ENCODE data around the gene PSMA6. TPM values are rescaled to one million over a fixed set of nuclear protein-coding genes. Genes with fewer than 3 reads are reported as not detected.

Gene PSMA6
- total RNA-seq, 1 experiment from 2014 or later: 307 TPM

DNA sequence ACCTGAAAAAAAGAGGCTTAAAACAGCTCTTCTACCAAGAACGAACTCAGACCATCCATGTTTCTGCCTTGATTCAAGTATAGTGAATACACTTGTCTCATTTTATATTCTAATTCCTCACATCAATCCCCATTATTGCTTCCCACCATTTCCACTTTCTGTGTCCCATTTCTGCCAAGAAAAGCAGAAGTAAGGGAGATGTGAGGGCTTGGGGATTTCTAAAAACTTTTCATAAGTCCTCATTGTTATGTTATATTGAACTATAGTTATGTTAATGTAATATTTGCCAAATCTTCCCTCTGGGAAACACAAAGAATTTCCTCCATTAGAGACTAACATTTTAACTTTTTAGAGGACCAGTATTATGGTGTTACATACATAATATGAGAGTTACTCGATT lies 48.2 kb upstream of the PSMA6 start:
- DNase-seq (no peak), ATAC-seq (no peak)
- H4K20me1 ChIP-seq (ENCODE audit: low read length): no peaks in the 10 kb centered on the region
- no peaks in the 10 kb centered on the region for H3K9me2 ChIP-seq (replicated peaks; ENCODE audit: low read length)
- ChIA-PET POLR2A (ENCODE audit: unreplicated experiment) (no interaction called here), CTCF (no interaction called here)
- H3K36me3 ChIP-seq (ENCODE audit: low read depth, low read length): no peaks in the 10 kb centered on the region
- no peaks in the 10 kb centered on the region for H3K4me1 ChIP-seq (ENCODE audit: insufficient read depth, low read length)
- H3F3A ChIP-seq (ENCODE audit: low read length, unreplicated experiment): no peaks in the 10 kb centered on the region
- TF ChIP-seq, protein P1, sequence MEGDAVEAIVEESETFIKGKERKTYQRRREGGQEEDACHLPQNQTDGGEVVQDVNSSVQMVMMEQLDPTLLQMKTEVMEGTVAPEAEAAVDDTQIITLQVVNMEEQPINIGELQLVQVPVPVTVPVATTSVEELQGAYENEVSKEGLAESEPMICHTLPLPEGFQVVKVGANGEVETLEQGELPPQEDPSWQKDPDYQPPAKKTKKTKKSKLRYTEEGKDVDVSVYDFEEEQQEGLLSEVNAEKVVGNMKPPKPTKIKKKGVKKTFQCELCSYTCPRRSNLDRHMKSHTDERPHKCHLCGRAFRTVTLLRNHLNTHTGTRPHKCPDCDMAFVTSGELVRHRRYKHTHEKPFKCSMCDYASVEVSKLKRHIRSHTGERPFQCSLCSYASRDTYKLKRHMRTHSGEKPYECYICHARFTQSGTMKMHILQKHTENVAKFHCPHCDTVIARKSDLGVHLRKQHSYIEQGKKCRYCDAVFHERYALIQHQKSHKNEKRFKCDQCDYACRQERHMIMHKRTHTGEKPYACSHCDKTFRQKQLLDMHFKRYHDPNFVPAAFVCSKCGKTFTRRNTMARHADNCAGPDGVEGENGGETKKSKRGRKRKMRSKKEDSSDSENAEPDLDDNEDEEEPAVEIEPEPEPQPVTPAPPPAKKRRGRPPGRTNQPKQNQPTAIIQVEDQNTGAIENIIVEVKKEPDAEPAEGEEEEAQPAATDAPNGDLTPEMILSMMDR (conservative IDR thresholded peaks at IDR 0.05; ENCODE audit: low read depth, low read length): no peak
- no peak for TF ChIP-seq EZH2phosphoT487 (IDR thresholded peaks at IDR 0.05; ENCODE audit: borderline replicate concordance, low read length)
- no peak for TF ChIP-seq EZH2 (IDR thresholded peaks at IDR 0.05; ENCODE audit: low read length, unreplicated experiment)
- intact Hi-C loops (cut with micrococcal nuclease): no loop called here
- no peak overlapping the region for H3K9ac ChIP-seq (ENCODE audit: low read length)
- no peaks in the 10 kb centered on the region for H3K9me3 ChIP-seq (ENCODE audit: low read length)
- no peak overlapping the region for H3K4me2 ChIP-seq (ENCODE audit: low read length)
- BruUV-seq (replicated peaks): no TSS peak
- H2AFZ ChIP-seq (ENCODE audit: low read length): no peak overlapping the region
- H3K4me3 ChIP-seq (ENCODE audit: low read length): no peak overlapping the region
- H3K79me2 ChIP-seq (ENCODE audit: low read length): no peaks in the 10 kb centered on the region
- H3K27me3 ChIP-seq (ENCODE audit: low read length): no peaks in the 10 kb centered on the region
- H3K27ac ChIP-seq (ENCODE audit: low read length): no peak overlapping the region

DNA sequence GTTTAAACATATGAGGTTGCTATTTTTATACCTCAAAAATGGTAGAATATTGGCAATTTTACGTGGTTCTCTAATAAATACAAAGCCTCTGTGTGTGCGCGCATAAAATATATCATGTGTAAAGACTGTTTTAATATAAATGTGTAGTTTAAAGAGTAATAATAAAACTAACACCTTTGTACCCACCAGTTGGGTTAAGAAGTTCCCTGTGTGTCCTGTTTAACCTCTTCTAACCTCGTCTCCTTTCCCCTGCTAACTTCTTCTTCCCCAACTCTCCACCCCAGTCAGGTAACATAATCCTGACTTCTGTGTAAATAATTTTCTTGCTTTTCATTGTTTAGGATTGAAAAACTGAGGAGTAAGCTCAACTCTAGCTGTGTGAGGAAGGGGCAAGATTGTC lies 47.6 kb upstream of the PSMA6 start:
- CTCF ChIA-PET: no interaction called here
- intact Hi-C loops (cut with micrococcal nuclease): no loop called here
- no peak for DNase-seq
- Histone ChIP-seq H3K4me1 (ENCODE audit: insufficient read depth, low read length) (no peaks in the 10 kb centered on the region), H3K27ac (ENCODE audit: low read length) (no peak overlapping the region), H3K27me3 (ENCODE audit: low read length) (no peaks in the 10 kb centered on the region), H3K9me3 (ENCODE audit: low read length) (no peaks in the 10 kb centered on the region), H3K79me2 (ENCODE audit: low read length) (no peaks in the 10 kb centered on the region), H3K9ac (ENCODE audit: low read length) (no peak overlapping the region), H3K36me3 (ENCODE audit: low read depth, low read length) (no peaks in the 10 kb centered on the region), H3F3A (ENCODE audit: low read length, unreplicated experiment) (no peaks in the 10 kb centered on the region), H4K20me1 (ENCODE audit: low read length) (no peaks in the 10 kb centered on the region), H3K9me2 (replicated peaks; ENCODE audit: low read length) (no peaks in the 10 kb centered on the region), H2AFZ (ENCODE audit: low read length) (no peak overlapping the region), H3K4me3 (ENCODE audit: low read length) (no peak overlapping the region), H3K4me2 (ENCODE audit: low read length) (no peak overlapping the region)
- POLR2A ChIA-PET (ENCODE audit: unreplicated experiment): no interaction called here
- no peak for TF ChIP-seq EZH2 (IDR thresholded peaks at IDR 0.05; ENCODE audit: low read length, unreplicated experiment)
- TF ChIP-seq, protein P1 (conservative IDR thresholded peaks at IDR 0.05; ENCODE audit: low read depth, low read length): no peak
- no peak for TF ChIP-seq EZH2phosphoT487 (IDR thresholded peaks at IDR 0.05; ENCODE audit: borderline replicate concordance, low read length)
- no peak for ATAC-seq
- BruUV-seq (replicated peaks): no TSS peak

DNA sequence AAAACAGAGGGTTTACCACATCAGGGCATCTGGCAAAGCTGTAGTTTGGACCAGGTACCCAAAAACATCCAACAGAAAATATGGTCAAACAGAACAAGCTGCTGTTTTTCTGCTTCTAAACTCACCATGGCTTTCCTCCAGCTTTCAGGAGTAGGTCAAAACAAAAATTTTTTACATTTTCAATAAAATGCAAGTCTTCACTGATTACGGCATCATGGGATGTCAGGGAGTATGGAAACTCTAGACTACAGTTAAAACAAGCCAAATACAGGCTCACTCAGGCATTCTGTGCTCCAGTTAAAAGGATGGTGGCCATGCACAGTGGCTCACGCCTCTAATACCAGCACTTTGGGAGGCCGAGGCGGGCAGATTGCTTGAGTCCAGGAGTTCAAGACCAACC lies 47.1 kb upstream of the PSMA6 start:
- no peaks in the 10 kb centered on the region for H3F3A ChIP-seq (ENCODE audit: low read length, unreplicated experiment)

More for the DNA sequence above, 47.1 kb upstream of the PSMA6 start:
- no peak overlapping the region for H3K4me2 ChIP-seq (ENCODE audit: low read length)
- CTCF ChIA-PET: no interaction called here
- H3K9me2 ChIP-seq (replicated peaks; ENCODE audit: low read length): no peaks in the 10 kb centered on the region
- H2AFZ ChIP-seq (ENCODE audit: low read length): no peak overlapping the region
- no peak for DNase-seq
- H3K27me3 ChIP-seq (ENCODE audit: low read length): no peaks in the 10 kb centered on the region
- intact Hi-C loops (cut with micrococcal nuclease): no loop called here
- H3K9me3 ChIP-seq (ENCODE audit: low read length): no peaks in the 10 kb centered on the region
- no peak overlapping the region for H3K27ac ChIP-seq (ENCODE audit: low read length)
- no peaks in the 10 kb centered on the region for H4K20me1 ChIP-seq (ENCODE audit: low read length)
- POLR2A ChIA-PET (ENCODE audit: unreplicated experiment): no interaction called here
- no peak for TF ChIP-seq EZH2 (IDR thresholded peaks at IDR 0.05; ENCODE audit: low read length, unreplicated experiment)
- no peak for TF ChIP-seq EZH2phosphoT487 (IDR thresholded peaks at IDR 0.05; ENCODE audit: borderline replicate concordance, low read length)
- TF ChIP-seq, protein P1 (conservative IDR thresholded peaks at IDR 0.05; ENCODE audit: low read depth, low read length): no peak
- ATAC-seq: no peak
- no peak overlapping the region for H3K9ac ChIP-seq (ENCODE audit: low read length)
- BruUV-seq (replicated peaks): no TSS peak
- no peaks in the 10 kb centered on the region for H3K79me2 ChIP-seq (ENCODE audit: low read length)
- peaks cover under 1% of the 10 kb centered on the region; the same call in 1 of the 2 replicates for H3K4me1 ChIP-seq (ENCODE audit: insufficient read depth, low read length)
- H3K36me3 ChIP-seq (ENCODE audit: low read depth, low read length): no peaks in the 10 kb centered on the region
- no peak overlapping the region for H3K4me3 ChIP-seq (ENCODE audit: low read length)

Data from PC-3 (cell line).